ENCODE data around the gene RALGPS1. TPM values are rescaled to one million over a fixed set of nuclear protein-coding genes. Genes with fewer than 3 reads are reported as not detected.

The RALGPS1 gene
- total RNA-seq, 1 experiment from 2014 or later: 18.6 TPM

DNA sequence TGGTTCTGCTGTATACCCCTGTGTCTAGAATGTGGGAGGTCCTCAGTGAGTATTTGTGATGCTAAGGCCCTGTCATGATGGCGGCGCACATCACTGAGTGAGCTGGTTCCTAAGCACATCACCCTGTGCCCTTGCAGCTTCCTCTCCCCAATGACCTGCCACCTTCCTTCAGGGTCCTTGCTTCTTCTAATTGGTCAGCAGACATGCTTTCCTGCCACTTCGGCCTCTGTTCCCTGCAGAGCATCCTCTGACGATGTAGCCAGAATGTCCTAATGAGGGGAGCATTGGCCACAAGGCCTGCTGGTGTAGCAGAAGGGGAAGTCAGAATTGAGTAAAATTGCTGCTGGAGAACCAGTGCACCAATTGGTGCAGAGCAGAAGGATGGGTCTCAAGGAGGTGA is 238.9 kb downstream of the RALGPS1 start:
- H3K4ac ChIP-seq (ENCODE audit: low read depth, low read length): no peak overlapping the region
- H2BK15ac ChIP-seq (ENCODE audit: low read depth, low read length): no peak overlapping the region
- DNase-seq: no peak
- H3K23me2 ChIP-seq (ENCODE audit: insufficient read length, low read depth, low read length, poor library complexity, severe bottlenecking): no peaks in the 10 kb centered on the region
- TF ChIP-seq, protein P1, sequence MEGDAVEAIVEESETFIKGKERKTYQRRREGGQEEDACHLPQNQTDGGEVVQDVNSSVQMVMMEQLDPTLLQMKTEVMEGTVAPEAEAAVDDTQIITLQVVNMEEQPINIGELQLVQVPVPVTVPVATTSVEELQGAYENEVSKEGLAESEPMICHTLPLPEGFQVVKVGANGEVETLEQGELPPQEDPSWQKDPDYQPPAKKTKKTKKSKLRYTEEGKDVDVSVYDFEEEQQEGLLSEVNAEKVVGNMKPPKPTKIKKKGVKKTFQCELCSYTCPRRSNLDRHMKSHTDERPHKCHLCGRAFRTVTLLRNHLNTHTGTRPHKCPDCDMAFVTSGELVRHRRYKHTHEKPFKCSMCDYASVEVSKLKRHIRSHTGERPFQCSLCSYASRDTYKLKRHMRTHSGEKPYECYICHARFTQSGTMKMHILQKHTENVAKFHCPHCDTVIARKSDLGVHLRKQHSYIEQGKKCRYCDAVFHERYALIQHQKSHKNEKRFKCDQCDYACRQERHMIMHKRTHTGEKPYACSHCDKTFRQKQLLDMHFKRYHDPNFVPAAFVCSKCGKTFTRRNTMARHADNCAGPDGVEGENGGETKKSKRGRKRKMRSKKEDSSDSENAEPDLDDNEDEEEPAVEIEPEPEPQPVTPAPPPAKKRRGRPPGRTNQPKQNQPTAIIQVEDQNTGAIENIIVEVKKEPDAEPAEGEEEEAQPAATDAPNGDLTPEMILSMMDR (conservative IDR thresholded peaks at IDR 0.05): no peak
- no peaks in the 10 kb centered on the region for H3K79me1 ChIP-seq (ENCODE audit: insufficient read depth, low read depth, low read length, poor library complexity, severe bottlenecking)
- no peak overlapping the region for H2BK20ac ChIP-seq (ENCODE audit: low read depth, low read length, poor library complexity, severe bottlenecking)
- H3K23ac ChIP-seq (ENCODE audit: insufficient read length, low read depth, low read length): no peak overlapping the region
- H3K79me2 ChIP-seq (ENCODE audit: insufficient read depth, low read length): no peaks in the 10 kb centered on the region
- H2BK5ac ChIP-seq (ENCODE audit: insufficient read length, low read length): no peak overlapping the region
- H3T11ph ChIP-seq (ENCODE audit: low read length): no peak overlapping the region
- no peaks in the 10 kb centered on the region for H3K9me3 ChIP-seq (ENCODE audit: control insufficient read depth, low read depth, low read length)
- no peak overlapping the region for H2AK5ac ChIP-seq (ENCODE audit: insufficient read length, low read length)
- no CpG with 5 or more reads among the region's 4 CpGs for WGBS (ENCODE audit: extremely low coverage, insufficient read length, low lambda C conversion rate)
- Mint-ChIP-seq H3K36me3 (ENCODE audit: insufficient read depth in 1 of 3, low read depth in 3 of 3) (no peaks in the 10 kb centered on the region; a peak in 1 of 7 replicates), H3K27ac (no peak overlapping the region), H3K9me3 (no peaks in the 10 kb centered on the region), H3K4me3 (no peak overlapping the region), H3K27me3 (ENCODE audit: low read depth) (no peaks in the 10 kb centered on the region), H3K4me1 (peaks cover 9 to 10% of the 10 kb centered on the region in 2 experiments)
- H2AFZ ChIP-seq (ENCODE audit: low read length): no peak overlapping the region
- H3K18ac ChIP-seq (ENCODE audit: insufficient read length, low read depth, low read length): no peak overlapping the region
- H3K27me3 ChIP-seq (ENCODE audit: insufficient read depth, low read length): no peaks in the 10 kb centered on the region
- H3K56ac ChIP-seq (ENCODE audit: insufficient read length, low read depth, low read length): no peak overlapping the region
- no peak overlapping the region for H4K5ac ChIP-seq (ENCODE audit: insufficient read length, low read depth, low read length)
- peaks cover 4% of the 10 kb centered on the region; the same call in 1 of the 2 replicates for H3K4me1 ChIP-seq (ENCODE audit: insufficient read depth, low read length)
- H3K9ac ChIP-seq (ENCODE audit: extremely low read depth, insufficient read length, low read length): no peak overlapping the region
- no peak overlapping the region for H2BK12ac ChIP-seq (ENCODE audit: insufficient read length, low read depth, low read length)
- H3K14ac ChIP-seq (ENCODE audit: insufficient read depth, low read length): no peak overlapping the region
- H3K4me2 ChIP-seq (ENCODE audit: insufficient read depth, insufficient read length, low read length): no peak overlapping the region
- no peak overlapping the region for H4K8ac ChIP-seq (replicated peaks; ENCODE audit: insufficient read length, low read depth, low read length)
- H4K91ac ChIP-seq (ENCODE audit: insufficient read length, low read depth, low read length): no peak overlapping the region
- H4K20me1 ChIP-seq (ENCODE audit: control insufficient read depth, insufficient read depth, insufficient read length): no peaks in the 10 kb centered on the region
- H3K27ac ChIP-seq (ENCODE audit: insufficient read length, low read depth, low read length): no peak overlapping the region
- no peak overlapping the region for H2BK120ac ChIP-seq (ENCODE audit: low read depth, low read length, poor library complexity, severe bottlenecking)

Data from H9 (cell line).